C4-2B (cell line): ENCODE results near the gene NOL12.

Experiments
- H3K27ac ChIP-seq: fragments of 450-650 bp; 2 replicates; pipeline ENCODE4 v1.5.1; 2017
- ZFX ChIP-seq: fragments of 450-650 bp; IDR thresholded peaks from 2 replicates; pipeline ENCODE4 v1.6.1; 2017
- TF ChIP-seq, protein P1 (sequence below): fragments of 450-650 bp; conservative IDR thresholded peaks from 2 replicates; pipeline ENCODE4 v1.5.1; 2017; ENCODE audit warnings: mild to moderate bottlenecking

Gene NOL12

GRCh38 chr22:37732699-37733607 lies 46.8 kb downstream of the NOL12 start:
- TF ChIP-seq, protein P1, sequence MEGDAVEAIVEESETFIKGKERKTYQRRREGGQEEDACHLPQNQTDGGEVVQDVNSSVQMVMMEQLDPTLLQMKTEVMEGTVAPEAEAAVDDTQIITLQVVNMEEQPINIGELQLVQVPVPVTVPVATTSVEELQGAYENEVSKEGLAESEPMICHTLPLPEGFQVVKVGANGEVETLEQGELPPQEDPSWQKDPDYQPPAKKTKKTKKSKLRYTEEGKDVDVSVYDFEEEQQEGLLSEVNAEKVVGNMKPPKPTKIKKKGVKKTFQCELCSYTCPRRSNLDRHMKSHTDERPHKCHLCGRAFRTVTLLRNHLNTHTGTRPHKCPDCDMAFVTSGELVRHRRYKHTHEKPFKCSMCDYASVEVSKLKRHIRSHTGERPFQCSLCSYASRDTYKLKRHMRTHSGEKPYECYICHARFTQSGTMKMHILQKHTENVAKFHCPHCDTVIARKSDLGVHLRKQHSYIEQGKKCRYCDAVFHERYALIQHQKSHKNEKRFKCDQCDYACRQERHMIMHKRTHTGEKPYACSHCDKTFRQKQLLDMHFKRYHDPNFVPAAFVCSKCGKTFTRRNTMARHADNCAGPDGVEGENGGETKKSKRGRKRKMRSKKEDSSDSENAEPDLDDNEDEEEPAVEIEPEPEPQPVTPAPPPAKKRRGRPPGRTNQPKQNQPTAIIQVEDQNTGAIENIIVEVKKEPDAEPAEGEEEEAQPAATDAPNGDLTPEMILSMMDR, result no peak
- TF ChIP-seq ZFX, result no peak
- H3K27ac ChIP-seq, result no peak overlapping the region

GRCh38 chr22:37733625-37734401 lies 47.7 kb downstream of the NOL12 start:
- H3K27ac ChIP-seq, result no peak overlapping the region
- TF ChIP-seq ZFX, result no peak
- TF ChIP-seq, protein P1, result no peak

- H3K27ac ChIP-seq, result no peak overlapping the region
- TF ChIP-seq ZFX, result no peak
- TF ChIP-seq, protein P1, result no peak
Observed at GRCh38 chr22:37734402-37734700, 48.2 kb downstream of the NOL12 start.

- no peak for TF ChIP-seq ZFX
- TF ChIP-seq, protein P1, result no peak; the same call in 1 of the 2 replicates
- no peak overlapping the region for H3K27ac ChIP-seq
Observed at GRCh38 chr22:37734964-37735451, 48.9 kb downstream of the NOL12 start.

GRCh38 chr22:37739035-37739434 lies 52.9 kb downstream of the NOL12 start:
- no peak overlapping the region for H3K27ac ChIP-seq
- TF ChIP-seq, protein P1, result no peak
- TF ChIP-seq ZFX, result no peak

GRCh38 chr22:37739611-37740049 lies 53.5 kb downstream of the NOL12 start:
- no peak overlapping the region for H3K27ac ChIP-seq

More at GRCh38 chr22:37739611-37740049, 53.5 kb downstream of the NOL12 start:
- TF ChIP-seq ZFX, result no peak
- TF ChIP-seq, protein P1, result no peak
